Lower leg skin (tissue), 4 donors: Measurements from ENCODE around the gene RIOX2. TPM values are rescaled to one million over a fixed set of nuclear protein-coding genes. Genes with fewer than 3 reads are reported as not detected.

Source experiments
- DNase-seq, 2 donors: peaks; one replicate each; pipeline ENCODE4 v3.0.0-alpha.2; 2019; ENCODE audit warnings: low spot score in 2 of 2
- H3K4me3 ChIP-seq: fragments of 200-600 bp; sonication (generic); 2 replicates; pipeline ENCODE4 v1.5.1; 2017; ENCODE audit warnings: mild to moderate bottlenecking, low read depth; ENCODE audit not compliant: poor library complexity, severe bottlenecking
- CTCF ChIP-seq, 3 donors: fragments of 450-650 bp; IDR thresholded peaks; one replicate each; pipeline ENCODE4 v1.5.1; 2016; ENCODE audit warnings: antibody characterized with exemption in 3 of 3, mild to moderate bottlenecking in 3 of 3, moderate library complexity in 2 of 3
- POLR2A ChIP-seq, 2 donors: fragments of 450-650 bp; IDR thresholded peaks; one replicate each; pipeline ENCODE4 v1.6.1; 2016 to 2017; ENCODE audit warnings: antibody characterized with exemption in 2 of 2, mild to moderate bottlenecking in 1 of 2, moderate library complexity in 1 of 2
- WGBS, 2 donors: methylation state at CpG; one replicate each; pipeline ENCODE4 v1.1.5; 2018; 5-methylcytosine and 5-hydroxymethylcytosine counted together
- intact Hi-C: fragments of 100-400 bp; cut with DNase I; formaldehyde crosslinking; loops from one replicate; pipeline ENCODE4 v1.15.0; 2023; ENCODE audit warnings: low total_unique reads
- total RNA-seq, 4 donors: library from RNA; depleted of rRNA; stranded (reverse); fragments of >200 nt; gene quantifications; one replicate each; pipeline ENCODE4 v1.1.0, GENCODE V29; 2016

The RIOX2 gene
- total RNA-seq, 4 donors from 2014 or later = 37.6 to 42.5 (median 40.7) TPM

GRCh38 chr3:97960993-97961766, 11.1 kb downstream of the RIOX2 start:
- 81 to 84% methylated on average over 8 of the region's 8 CpGs for WGBS, 2 donors
- H3K4me3 ChIP-seq = no peak overlapping the region
- TF ChIP-seq CTCF (IDR thresholded peaks at IDR 0.05) (no peak), POLR2A (IDR thresholded peaks at IDR 0.05) (no peak)
- DNase-seq = no peak
- intact Hi-C loops = no loop called here

- DNase-seq = no peak
- intact Hi-C loops = no loop called here
- H3K4me3 ChIP-seq = no peak overlapping the region
- WGBS, 2 donors = 60 to 77% methylated on average over 5 of the region's 5 CpGs
- TF ChIP-seq CTCF (IDR thresholded peaks at IDR 0.05) = no peak
- TF ChIP-seq POLR2A (IDR thresholded peaks at IDR 0.05) = no peak
Observed at GRCh38 chr3:97960551-97960950, 11.7 kb downstream of the RIOX2 start.

GRCh38 chr3:97959872-97960271, 12.4 kb downstream of the RIOX2 start:
- intact Hi-C loops = no loop called here
- 68 to 70% methylated on average over 5 of the region's 5 CpGs for WGBS, 2 donors
- DNase-seq = no peak
- TF ChIP-seq CTCF (IDR thresholded peaks at IDR 0.05) = no peak
- no peak for TF ChIP-seq POLR2A (IDR thresholded peaks at IDR 0.05)
- no peak overlapping the region for H3K4me3 ChIP-seq

- intact Hi-C loops = no loop called here
- 89 to 94% methylated on average over 9 of the region's 9 CpGs for WGBS, 2 donors
- TF ChIP-seq CTCF (IDR thresholded peaks at IDR 0.05) = no peak
- no peak for TF ChIP-seq POLR2A (IDR thresholded peaks at IDR 0.05)
- H3K4me3 ChIP-seq = no peak overlapping the region
- DNase-seq = no peak
Observed at GRCh38 chr3:97958796-97959195, 13.4 kb downstream of the RIOX2 start.

GRCh38 chr3:97958396-97958795, 13.8 kb downstream of the RIOX2 start:
- WGBS, 2 donors = 74 to 80% methylated on average over 2 of the region's 2 CpGs
- no peak overlapping the region for H3K4me3 ChIP-seq
- intact Hi-C loops = no loop called here
- TF ChIP-seq CTCF (IDR thresholded peaks at IDR 0.05) (no peak), POLR2A (IDR thresholded peaks at IDR 0.05) (no peak)
- no peak for DNase-seq
